GM18507 (cell line): Measurements from ENCODE around the gene RGS12.

Source experiments
- DNase-seq: peaks from one replicate; pipeline ENCODE4 v3.0.0; 2011; ENCODE audit warnings: low read depth; ENCODE audit not compliant: insufficient read length; ENCODE audit errors: extremely low spot score
- FAIRE-seq: peaks from 2 replicates; lab custom pipeline; 2011; peaks lifted over from hg19 to GRCh38; lab: Jason Lieb, UNC

The RGS12 gene

DNA sequence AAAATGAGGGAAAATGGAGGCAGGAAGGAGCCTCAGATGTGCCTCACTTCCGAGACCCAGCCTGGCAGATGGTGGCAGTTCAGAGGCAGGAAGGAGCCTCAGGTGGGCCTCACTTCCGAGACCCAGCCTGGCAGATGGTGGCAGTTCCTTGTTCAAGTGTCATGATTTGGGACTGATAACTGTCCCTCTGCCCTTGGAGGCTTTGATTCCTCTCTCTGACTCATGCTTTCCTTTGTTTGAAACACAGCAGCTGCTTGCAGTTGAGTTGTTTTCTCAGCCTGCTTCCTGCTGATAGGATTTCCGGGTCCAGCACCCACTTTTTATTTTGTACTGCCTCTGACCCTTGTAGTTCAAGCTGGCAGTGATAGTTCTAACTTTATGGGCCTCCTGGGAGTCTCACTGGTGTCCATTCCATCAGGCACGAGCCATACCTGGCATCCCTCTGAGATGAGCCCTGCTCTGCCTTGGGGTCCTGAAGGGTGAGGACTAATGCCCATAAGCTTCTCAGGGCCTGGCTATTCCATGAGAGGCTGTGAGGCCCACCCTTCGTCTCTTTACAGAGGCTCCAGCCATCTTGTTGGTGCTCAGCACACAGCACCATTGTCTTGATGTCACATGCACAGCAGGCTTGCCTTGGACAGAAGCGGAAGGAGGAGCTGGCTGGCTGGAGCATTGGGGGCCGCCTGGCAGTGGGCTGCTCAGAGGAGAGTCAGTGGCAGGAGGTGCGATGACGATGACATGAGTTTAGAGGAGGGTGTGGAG is 13.0 kb downstream of the RGS12 start:
- no peak for DNase-seq

DNA sequence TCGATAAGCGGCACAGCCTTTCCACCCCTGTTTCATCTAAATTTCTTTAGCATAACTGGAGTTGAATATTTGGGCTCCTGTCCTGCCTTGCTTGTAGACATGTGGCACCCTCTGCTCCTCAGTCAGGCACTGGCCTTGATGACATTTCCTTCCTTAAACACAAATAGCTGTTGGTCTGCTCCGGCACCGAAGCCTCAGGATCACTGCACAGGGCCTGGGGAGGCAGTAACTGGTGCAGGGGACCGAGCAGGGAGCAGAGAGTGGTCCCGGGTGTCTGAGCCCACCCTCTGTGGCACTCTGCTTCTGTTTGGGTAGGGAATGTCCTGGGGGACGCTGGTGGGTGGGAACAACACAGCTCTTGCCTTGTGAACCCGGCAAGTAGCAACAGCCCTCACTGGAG is 13.6 kb downstream of the RGS12 start:
- no peak for DNase-seq
- FAIRE-seq = no peak

More for the DNA sequence above, 13.0 kb downstream of the RGS12 start:
- no peak for FAIRE-seq

DNA sequence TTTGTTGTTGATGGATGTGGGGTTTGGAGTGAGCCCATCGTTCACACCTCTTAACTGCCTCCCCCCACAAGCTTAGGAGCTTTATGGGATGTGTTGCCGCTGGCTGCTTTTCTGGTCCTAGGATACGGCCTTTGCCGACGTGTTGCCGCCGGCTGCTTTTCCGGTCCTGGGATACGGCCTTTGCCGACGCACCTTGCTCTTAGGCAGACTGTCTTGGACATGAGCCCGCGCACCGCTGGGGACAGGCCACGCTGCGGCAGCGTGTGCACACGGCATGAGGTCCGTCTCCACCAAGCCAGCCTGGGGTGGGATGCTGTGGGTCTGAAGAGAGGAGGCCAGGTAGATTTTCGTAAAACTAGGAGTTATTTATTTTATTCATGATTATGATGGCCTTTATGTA is 14.2 kb downstream of the RGS12 start:
- DNase-seq (no peak), FAIRE-seq (no peak)

DNA sequence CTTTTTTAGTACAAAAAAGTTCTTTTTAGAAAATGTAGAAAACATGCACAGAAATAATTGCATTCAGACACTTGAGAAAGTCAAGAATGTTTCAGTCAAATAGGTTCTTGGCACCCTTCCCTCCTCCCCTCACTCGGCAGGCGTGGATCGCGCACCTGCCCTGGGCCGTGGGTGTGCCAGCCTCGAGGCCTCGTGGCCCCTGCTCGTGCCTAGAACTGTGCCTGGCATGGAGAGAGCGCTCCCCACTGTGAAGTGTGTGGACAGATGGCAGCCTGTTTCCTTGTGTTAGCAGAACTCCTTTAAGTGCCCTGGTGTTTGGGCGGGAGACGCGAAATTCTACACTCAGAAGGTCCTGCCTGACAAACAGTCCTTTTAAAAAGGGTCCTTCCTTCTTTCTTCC is 14.7 kb downstream of the RGS12 start:
- DNase-seq = no peak
- FAIRE-seq = no peak

DNA sequence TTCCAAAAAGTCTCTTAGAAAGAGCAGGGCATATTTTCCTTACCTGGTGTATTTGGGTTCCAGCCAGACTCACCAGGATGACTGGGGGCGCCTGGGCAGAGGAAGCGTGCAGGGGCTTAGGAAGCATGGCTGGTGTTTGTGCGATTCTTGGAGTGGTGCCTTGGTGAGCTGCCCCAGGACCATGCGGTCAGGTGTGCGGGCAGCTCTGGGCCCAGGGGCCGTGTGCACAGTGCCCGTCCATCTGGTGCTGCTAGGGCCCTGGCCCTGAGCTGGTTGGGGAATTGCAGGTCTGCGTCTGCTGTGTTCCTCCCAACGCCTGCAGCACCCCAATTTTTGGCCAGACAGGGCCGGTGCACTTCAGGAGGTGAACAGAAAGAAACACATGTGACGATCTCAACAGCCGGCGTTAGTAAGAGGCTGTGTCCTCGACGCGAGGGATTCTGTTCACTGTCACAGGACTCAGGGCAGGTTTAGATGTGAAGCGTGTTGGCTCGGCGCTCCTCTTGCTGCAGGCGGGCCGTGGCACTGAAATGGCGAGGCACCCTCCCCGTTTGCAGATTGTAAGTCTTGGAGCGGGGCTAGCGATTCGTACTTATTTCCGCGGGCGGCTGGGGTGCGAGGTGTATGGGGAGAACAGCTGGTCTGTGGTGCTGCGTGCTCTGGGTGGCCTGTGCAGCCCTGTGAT is 15.2 kb downstream of the RGS12 start:
- no peak for DNase-seq
- FAIRE-seq = no peak

DNA sequence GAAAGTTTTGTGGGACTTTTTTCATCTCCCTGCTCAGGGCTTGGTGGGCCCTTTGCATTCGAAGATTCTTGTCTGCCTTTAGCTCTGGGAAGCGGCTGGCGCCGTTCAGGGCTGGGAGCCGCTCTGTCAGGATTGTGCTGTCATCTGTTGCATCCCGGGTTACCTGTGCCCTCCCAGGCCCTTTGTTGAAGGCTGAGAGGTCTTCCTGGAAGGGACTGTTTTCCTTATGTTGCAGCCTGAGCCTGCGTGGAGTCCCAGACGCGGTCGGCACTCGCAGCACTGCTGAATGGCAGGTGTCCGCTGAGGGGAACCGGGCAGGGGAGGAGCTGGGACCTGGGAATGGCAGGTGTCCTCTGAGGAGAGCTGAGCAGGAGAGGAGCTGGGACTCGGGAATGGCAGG is 15.9 kb downstream of the RGS12 start:
- DNase-seq = no peak
- FAIRE-seq = no peak

DNA sequence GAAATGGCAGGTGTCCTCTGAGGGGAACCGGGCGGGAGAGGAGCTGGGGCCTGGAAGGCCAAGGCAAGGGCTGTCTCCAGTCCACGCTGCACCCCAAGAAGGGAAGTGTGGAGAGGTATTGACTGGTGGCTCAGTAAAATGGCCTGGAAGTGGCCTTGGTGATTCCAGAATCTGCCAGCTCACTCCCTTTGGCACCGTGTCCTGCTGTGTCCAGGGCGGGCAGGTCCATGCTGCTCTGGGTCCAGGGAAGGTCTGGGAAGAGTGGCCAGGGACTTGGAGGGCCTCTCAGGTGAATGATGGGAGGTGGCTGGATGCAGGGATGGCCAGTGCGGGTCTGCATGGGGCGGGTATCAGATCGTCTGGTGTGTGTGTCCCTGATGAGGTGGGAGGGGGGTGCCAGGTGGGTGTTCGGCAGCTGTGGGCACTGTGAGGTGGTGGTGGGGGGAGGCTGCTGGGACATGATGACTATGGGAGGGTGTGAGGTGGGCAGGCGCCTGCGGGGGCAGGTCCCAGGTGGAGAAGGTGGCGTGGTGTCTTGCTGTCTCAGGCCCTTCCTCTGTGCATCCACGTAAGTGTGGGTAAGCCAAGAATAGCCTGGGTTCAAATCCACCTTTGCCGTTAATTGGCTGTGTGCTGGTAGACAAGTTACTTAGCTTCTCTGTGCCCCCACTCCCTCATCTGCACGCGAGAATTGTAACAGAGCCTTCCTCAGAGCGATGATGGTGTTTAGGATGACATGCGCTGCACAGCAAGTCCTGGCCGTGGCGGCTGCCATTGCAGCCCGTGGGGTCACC is 17.7 kb downstream of the RGS12 start:
- DNase-seq = no peak
- FAIRE-seq = no peak

DNA sequence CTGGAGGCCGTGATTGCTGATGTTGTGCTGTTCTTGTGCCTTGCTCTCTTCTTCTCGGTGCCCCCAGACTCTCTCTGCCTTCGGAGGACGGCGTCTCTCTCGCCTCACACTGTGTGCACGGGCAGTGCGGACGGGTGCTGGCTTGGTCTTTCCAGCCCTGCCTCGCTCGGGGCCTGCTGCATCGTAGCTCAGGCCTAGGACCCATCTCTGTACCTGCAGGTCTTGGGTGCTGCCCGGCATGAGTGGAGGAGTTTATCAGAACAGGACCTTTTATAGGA is 18.2 kb downstream of the RGS12 start:
- FAIRE-seq (no peak), DNase-seq (no peak)

DNA sequence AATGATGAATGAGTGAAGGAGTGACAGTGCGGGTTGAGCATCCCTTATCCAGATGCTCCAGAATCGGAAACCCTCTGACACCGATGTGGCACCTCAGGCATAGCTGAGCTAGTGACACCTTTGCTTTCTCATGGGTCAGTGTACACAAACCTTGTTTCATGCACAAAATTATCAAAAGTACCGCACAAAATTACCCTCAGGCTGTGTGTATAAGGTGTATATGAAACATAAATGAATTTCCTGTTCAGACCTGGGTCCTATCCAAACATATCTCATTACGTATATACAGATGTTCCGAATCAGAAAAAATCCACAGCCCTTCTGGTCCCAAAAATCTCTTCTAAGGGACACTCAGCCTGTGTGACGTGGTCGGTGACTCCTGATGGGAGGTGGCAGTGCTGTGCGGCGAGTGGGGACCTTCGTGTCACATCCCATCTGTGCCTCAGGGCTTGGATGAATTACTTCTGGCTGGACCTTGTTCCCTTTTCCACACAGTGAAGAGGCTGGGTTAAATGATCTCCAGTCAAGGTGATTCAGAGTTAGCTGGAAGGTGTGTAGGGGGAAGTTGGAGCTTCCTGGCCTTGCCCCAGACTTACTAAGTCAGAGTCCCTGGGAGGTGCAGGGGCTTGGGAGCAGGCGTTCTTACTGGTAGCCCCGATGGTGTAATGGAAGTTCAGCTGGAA is 18.8 kb downstream of the RGS12 start:
- no peak for FAIRE-seq

DNA sequence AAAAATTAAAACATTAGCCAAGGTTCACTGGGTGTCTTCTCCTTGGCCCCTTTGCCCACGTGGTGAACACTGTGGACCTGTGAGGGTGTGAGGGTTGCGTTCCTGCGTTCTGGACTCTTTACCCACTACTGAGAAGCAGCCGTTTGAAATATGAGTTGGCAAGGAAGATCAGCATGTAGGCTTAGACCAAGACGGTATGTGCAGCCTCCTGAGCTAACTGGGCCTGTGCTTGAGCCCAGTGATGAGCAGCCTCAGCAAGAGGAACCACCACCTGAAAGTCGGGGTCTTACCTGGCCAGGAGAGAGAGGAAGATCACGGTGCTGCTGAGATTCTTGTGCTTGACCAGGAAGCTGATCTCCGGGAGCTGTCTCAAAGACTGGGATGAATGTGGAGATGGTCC is 19.5 kb downstream of the RGS12 start:
- no peak for FAIRE-seq
- no peak for DNase-seq

More for the DNA sequence above, 18.8 kb downstream of the RGS12 start:
- DNase-seq = no peak

DNA sequence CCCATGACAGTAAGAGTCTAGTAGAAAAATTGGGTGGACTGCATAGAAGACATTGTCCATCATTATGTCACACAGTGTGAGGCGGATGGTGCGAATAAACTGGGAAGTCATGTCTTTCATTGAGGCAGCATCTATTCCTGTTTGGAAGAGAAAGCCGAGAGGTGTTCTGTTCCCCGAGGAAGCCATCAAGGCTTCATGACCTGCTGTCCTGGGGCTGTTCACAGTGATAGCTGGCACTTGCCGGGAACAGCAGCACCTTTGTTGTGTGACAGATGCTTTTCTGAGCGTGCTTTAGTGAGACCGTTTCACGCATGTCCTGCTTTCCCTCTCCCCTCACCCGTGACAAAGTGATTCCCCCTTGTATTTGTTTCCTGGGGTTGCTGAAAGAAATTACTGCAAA is 20.3 kb downstream of the RGS12 start:
- FAIRE-seq (no peak), DNase-seq (no peak)

DNA sequence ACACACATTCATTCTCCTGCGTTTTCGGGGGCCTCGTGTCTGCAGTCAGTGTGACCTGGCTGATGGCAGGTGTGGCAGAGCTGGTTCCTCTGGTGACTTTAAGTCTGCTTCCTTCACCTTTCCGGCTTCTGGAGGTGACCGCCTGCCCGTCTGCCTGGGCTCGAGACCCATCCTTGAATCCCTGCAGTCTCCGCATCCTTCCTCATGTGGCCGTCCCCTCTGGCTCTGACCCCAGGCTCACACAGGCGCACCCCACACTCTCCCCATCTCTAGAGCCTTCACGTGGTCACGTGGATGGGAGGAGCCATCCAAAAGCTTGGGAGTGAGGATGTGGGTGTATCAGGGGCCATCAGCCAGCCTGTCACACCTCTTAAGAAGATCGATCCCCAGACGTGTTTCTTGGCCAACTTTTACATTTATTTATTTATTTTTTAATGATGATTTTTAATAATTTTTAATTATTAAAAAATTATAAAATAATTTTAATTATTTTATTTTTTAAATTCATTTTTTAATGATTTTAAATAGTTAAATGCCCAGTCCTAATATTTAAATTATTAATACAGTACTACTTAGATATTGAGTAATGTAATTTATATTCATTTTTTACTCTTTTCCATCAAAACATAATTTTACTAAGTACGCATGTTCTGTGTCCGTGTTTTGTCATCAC is 20.9 kb downstream of the RGS12 start:
- FAIRE-seq = no peak
- no peak for DNase-seq

DNA sequence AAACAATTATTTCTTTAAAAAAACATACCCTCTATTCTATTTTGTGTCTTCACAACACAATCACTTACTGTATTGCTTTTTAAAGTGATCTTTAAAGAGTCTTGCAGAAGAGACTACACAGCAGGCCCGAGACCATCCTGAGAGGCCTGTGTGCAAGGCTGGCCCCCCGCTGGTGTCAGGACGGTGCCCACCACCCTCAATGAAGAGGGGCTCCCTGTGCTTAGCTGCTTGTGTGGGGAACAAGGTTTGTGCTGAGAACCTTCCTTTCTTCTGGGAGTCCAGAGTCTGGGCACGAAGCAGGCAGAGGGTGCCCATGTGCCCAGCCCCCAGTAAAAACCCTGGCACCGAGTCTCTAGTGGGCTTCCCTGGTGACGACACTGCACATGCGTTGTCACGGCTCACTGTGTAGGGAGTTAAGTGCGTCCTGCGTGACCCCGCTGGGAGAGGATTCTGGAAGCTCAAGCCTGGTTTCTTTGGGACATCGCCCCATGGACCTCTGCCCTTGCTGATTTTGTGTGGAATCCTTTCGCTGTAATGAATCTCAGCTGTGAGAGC is 22.0 kb downstream of the RGS12 start:
- DNase-seq (no peak), FAIRE-seq (no peak)

DNA sequence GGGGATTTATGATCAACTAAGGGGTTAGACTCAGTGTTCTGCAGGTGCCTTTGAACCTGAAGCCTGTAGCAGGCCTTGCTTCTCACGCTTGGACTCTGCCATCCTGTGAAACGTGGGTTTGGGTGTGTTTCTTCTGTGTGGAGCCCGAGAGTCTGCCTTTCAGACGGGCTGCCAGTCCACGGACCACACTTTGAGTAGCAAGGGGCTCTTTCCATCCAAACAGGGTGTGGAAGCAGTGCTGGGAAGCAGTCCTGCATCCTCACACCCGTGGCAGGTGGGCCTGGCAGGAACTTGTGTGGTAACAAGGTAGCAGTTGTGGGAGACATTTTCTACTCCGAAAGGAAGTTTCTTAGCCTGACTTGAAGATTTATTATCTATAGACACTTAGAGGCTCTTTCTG is 22.7 kb downstream of the RGS12 start:
- FAIRE-seq (no peak), DNase-seq (no peak)

DNA sequence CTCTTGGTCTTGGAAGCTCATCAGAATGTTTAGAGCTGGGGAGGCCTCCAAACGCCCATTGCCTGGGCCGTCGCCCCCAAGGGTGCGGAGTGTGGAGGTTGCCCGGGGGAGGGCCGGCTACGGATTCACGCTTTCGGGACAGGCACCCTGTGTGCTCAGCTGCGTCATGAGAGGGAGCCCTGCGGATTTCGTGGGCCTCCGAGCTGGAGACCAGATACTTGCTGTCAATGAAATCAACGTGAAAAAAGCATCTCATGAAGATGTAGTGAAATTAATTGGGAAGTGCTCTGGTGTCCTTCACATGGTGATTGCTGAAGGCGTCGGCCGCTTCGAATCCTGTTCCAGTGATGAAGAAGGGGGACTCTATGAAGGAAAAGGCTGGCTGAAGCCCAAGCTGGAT is 23.3 kb downstream of the RGS12 start:
- FAIRE-seq (no peak), DNase-seq (no peak)

DNA sequence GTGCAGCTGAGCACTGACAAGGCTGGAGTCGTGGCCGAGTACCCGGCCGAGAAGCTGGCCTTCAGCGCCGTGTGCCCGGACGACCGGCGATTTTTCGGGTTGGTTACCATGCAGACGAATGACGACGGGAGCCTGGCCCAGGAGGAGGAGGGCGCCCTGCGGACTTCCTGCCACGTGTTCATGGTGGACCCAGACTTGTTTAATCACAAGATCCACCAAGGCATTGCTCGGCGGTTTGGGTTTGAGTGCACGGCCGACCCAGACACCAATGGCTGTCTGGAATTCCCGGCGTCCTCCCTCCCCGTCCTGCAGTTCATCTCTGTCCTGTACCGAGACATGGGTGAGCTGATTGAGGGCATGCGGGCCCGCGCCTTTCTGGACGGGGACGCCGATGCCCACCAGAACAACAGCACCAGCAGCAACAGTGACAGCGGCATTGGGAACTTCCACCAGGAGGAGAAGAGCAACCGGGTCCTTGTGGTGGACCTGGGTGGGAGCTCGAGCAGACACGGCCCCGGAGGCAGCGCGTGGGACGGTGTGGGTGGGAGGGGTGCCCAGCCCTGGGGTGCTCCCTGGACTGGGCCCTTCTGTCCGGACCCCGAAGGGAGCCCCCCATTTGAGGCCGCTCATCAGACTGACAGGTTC is 24.3 kb downstream of the RGS12 start:
- no peak for DNase-seq
- no peak for FAIRE-seq

DNA sequence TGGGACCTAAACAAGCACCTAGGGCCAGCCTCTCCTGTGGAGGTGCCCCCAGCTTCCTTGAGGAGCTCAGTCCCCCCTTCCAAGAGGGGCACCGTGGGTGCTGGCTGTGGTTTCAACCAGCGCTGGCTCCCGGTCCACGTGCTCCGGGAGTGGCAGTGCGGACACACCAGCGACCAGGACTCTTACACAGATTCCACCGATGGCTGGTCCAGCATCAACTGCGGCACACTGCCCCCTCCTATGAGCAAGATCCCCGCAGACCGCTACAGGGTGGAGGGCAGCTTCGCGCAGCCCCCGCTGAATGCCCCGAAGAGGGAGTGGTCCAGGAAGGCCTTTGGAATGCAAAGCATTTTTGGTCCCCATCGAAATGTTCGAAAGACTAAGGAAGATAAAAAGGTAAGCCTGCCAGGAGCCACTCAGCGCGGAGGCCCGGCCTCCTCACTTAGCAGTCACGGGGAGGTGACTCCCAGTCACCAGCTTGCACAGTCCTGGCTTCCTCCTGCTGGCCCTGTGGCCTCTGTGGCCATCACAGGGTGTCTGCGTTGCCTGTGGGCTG is 24.9 kb downstream of the RGS12 start:
- no peak for FAIRE-seq

DNA sequence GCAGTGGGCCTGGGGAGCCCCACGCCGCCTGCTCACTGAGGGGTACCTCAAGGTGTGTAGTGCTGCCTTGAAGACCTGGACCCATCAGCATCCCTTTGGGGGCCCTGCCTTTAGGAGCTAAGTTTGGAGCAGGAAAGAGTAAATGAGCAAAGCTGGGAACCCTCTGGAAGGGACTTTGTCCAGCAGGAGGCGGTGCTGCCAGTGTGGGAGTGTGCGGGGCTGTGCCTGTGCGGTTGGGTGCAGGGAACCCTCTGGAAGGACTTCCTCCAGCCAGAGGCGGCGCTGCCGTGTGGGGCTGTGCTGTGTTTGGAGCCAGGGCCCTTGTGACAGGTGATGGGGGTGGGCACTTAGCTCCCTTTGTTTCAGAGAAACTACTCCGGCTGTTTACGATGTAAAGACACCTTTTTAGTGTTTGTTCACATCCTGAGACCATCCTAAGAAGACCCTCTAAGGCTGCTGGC is 25.8 kb downstream of the RGS12 start:
- no peak for FAIRE-seq
- DNase-seq = no peak

More for the DNA sequence above, 24.9 kb downstream of the RGS12 start:
- no peak for DNase-seq
